Kidney epithelial cell (primary cell): Measurements from ENCODE around the gene SMYD2. TPM values are rescaled to one million over a fixed set of nuclear protein-coding genes. Genes with fewer than 3 reads are reported as not detected.

Experiments used
- DNase-seq: peaks from one replicate; pipeline ENCODE4 v3.0.0-alpha.2; 2010; ENCODE audit warnings: low read depth
- H3K27me3 ChIP-seq: 2 replicates; pipeline ENCODE4 v1.6.0; 2011; ENCODE audit warnings: low read length; ENCODE audit not compliant: control insufficient read depth, insufficient read depth
- H3K36me3 ChIP-seq: 2 replicates; pipeline ENCODE4 v1.5.1; 2011; ENCODE audit warnings: low read length; ENCODE audit not compliant: control insufficient read depth, insufficient read depth
- H3K4me3 ChIP-seq: 2 replicates; pipeline ENCODE4 v1.5.1; 2011; ENCODE audit warnings: low read depth, mild to moderate bottlenecking, control low read depth, low read length
- CTCF ChIP-seq: IDR thresholded peaks from 2 replicates; pipeline ENCODE4 v1.5.1; 2011; ENCODE audit warnings: mild to moderate bottlenecking, moderate library complexity, low read length, control low read depth, inconsistent platforms; ENCODE audit not compliant: insufficient read depth, poor library complexity, severe bottlenecking
- total RNA-seq: library from RNA; depleted of rRNA; stranded (reverse); fragments of >200 nt; gene quantifications from 2 replicates; pipeline ENCODE4 v1.2.3, GENCODE V29; 2015

The SMYD2 gene
- total RNA-seq, 1 donor from 2014 or later = 54.7 TPM

GRCh38 chr1:214364386-214364785 is 83.4 kb downstream of the SMYD2 start:
- no peak for DNase-seq
- Histone ChIP-seq H3K27me3 (no peaks in the 10 kb centered on the region), H3K36me3 (peaks cover 6% of the 10 kb centered on the region), H3K4me3 (no peak overlapping the region)
- TF ChIP-seq CTCF = no peak

- Histone ChIP-seq H3K4me3 (no peak overlapping the region), H3K36me3 (peaks cover 5% of the 10 kb centered on the region), H3K27me3 (no peaks in the 10 kb centered on the region)
- no peak for TF ChIP-seq CTCF
- DNase-seq = no peak
These were observed 83.9 kb downstream of the SMYD2 start for GRCh38 chr1:214364786-214365295.

GRCh38 chr1:214367841-214368240 is 86.9 kb downstream of the SMYD2 start:
- DNase-seq = no peak
- no peak overlapping the region for H3K4me3 ChIP-seq
- H3K36me3 ChIP-seq = peaks cover 5% of the 10 kb centered on the region
- TF ChIP-seq CTCF = no peak
- no peaks in the 10 kb centered on the region for H3K27me3 ChIP-seq

GRCh38 chr1:214369364-214369763 is 88.4 kb downstream of the SMYD2 start:
- TF ChIP-seq CTCF = no peak
- no peaks in the 10 kb centered on the region for H3K27me3 ChIP-seq
- H3K4me3 ChIP-seq = no peak overlapping the region
- peaks cover 3% of the 10 kb centered on the region for H3K36me3 ChIP-seq
- DNase-seq = no peak

GRCh38 chr1:214370615-214371014 is 89.7 kb downstream of the SMYD2 start:
- peaks cover 4% of the 10 kb centered on the region for H3K36me3 ChIP-seq
- no peaks in the 10 kb centered on the region for H3K27me3 ChIP-seq
- no peak for DNase-seq
- TF ChIP-seq CTCF = no peak
- no peak overlapping the region for H3K4me3 ChIP-seq

GRCh38 chr1:214372092-214372491 is 91.1 kb downstream of the SMYD2 start:
- H3K36me3 ChIP-seq = peaks cover 6% of the 10 kb centered on the region
- DNase-seq = no peak
- H3K27me3 ChIP-seq = no peaks in the 10 kb centered on the region
- no peak for TF ChIP-seq CTCF
- H3K4me3 ChIP-seq = no peak overlapping the region
